Mucosa of descending colon (tissue), 3 donors: ENCODE data around the gene ATP5F1D. TPM values are rescaled to one million over a fixed set of nuclear protein-coding genes. Genes with fewer than 3 reads are reported as not detected.

Experiments used
- ATAC-seq: fragments of 200-7000 bp; cut with Tn5 transposase; one replicate; pipeline ENCODE4 v1.9.1; 2020; ENCODE audit warnings: mild to moderate bottlenecking, moderate library complexity
- DNase-seq, 3 donors: peaks; one replicate each; pipeline ENCODE4 v3.0.0-alpha.2; 2020
- H3K36me3 ChIP-seq: fragments of 200-600 bp; one replicate; pipeline ENCODE4 v1.8.0; 2021; ENCODE audit warnings: low read depth, mild to moderate bottlenecking
- H3K4me1 ChIP-seq: fragments of 200-600 bp; one replicate; pipeline ENCODE4 v1.8.0; 2021; ENCODE audit warnings: low read depth, mild to moderate bottlenecking
- H3K4me3 ChIP-seq: fragments of 200-600 bp; one replicate; pipeline ENCODE4 v1.8.0; 2021; ENCODE audit warnings: mild to moderate bottlenecking
- H3K9me3 ChIP-seq: fragments of 200-600 bp; one replicate; pipeline ENCODE4 v1.8.0; 2021; ENCODE audit warnings: mild to moderate bottlenecking
- CTCF ChIP-seq: fragments of 200-600 bp; IDR thresholded peaks from one replicate; pipeline ENCODE4 v1.8.0; 2022; ENCODE audit warnings: antibody characterized with exemption, mild to moderate bottlenecking
- intact Hi-C, 2 donors: fragments of 100-400 bp; cut with DNase I in 1 of 2; cut with micrococcal nuclease in 1 of 2; formaldehyde crosslinking; loops; one replicate each; pipeline versions ENCODE4 v1.11.0 to v1.11.1; 2022; cut with DNase I, micrococcal nuclease
- total RNA-seq, 3 donors: library from RNA; stranded (reverse); fragmentation: NEBNext Ultra II Directional in 2 of 3; extraction: Animal tissue kit (Norgen Biotek cat#: 25700) in 2 of 3; gene quantifications; one replicate each; pipeline versions ENCODE4 v1.2.1 to v1.2.4, GENCODE V29; 2021 to 2023
- donor health status: DM: no; HTN: no; CAD: no; lungs with moderate emphysema.
- donor health status: DM: no; HTN: no; CAD: no.
- donor health status: DM: no; HTN: yes; CAD: no.

Gene ATP5F1D
- total RNA-seq, 3 donors from 2014 or later = 302 to 391 (median 378) TPM

DNA sequence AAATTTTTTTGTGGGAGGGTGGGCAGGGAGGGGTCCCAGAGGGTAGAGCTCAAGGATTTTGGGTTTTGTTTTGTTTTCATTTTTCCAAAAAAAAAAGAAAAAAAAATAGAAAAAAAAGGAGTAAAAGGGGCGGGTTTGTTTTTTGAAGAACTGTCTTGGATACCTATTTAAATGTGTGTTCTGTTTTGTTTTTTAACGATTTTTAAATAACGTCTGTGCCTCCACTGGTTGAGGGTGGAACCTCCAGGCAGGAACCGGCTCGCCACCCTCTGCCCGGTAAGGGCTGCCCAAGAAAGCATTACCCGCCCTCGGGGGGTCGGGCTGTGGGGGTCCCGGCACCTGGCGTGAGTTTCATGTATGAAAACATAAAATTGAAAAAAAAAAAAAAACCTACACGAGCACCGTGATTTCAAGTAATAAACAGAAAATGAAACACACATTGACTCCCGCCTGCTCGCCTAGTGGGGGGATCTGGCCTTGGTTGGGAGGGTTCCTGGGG, 17.2 kb downstream of the ATP5F1D start:
- Histone ChIP-seq H3K9me3 (no peaks in the 10 kb centered on the region), H3K4me3 (no peak overlapping the region), H3K4me1 (peaks cover 70% of the 10 kb centered on the region), H3K36me3 (peaks cover 9% of the 10 kb centered on the region)
- no peak for TF ChIP-seq CTCF
- ATAC-seq = no peak
- intact Hi-C loops = no loop called here
- no peak for DNase-seq

- Histone ChIP-seq H3K9me3 (no peaks in the 10 kb centered on the region), H3K4me3 (no peak overlapping the region), H3K4me1 (peaks cover 64% of the 10 kb centered on the region), H3K36me3 (peaks cover 6% of the 10 kb centered on the region)
- intact Hi-C loops = no loop called here
- peak; percentile 87 to 95 (median 89) for DNase-seq
- ATAC-seq = peak; percentile 43
- TF ChIP-seq CTCF = no peak
Measured at GRCh38 chr19:1259206-1259875, 17.8 kb downstream of the ATP5F1D start.

- peak; percentile 20 for ATAC-seq
- peak; percentile 55 to 89 (median 80) for DNase-seq
- no peak for TF ChIP-seq CTCF
- intact Hi-C loops = no loop called here
- peaks cover 62% of the 10 kb centered on the region for H3K4me1 ChIP-seq
- peaks cover 5% of the 10 kb centered on the region for H3K36me3 ChIP-seq
- no peak overlapping the region for H3K4me3 ChIP-seq
- H3K9me3 ChIP-seq = no peaks in the 10 kb centered on the region
Measured at GRCh38 chr19:1259876-1260748, 18.6 kb downstream of the ATP5F1D start.

GRCh38 chr19:1260749-1261537, 19.4 kb downstream of the ATP5F1D start:
- no peak for TF ChIP-seq CTCF
- intact Hi-C loops = no loop called here
- H3K4me3 ChIP-seq = peak overlapping the region; percentile 54
- peak; percentile 72 for ATAC-seq
- DNase-seq = peak; percentile 97 to 99 (median 99)
- H3K36me3 ChIP-seq = no peaks in the 10 kb centered on the region
- H3K9me3 ChIP-seq = no peaks in the 10 kb centered on the region
- peaks cover 61% of the 10 kb centered on the region for H3K4me1 ChIP-seq

DNA sequence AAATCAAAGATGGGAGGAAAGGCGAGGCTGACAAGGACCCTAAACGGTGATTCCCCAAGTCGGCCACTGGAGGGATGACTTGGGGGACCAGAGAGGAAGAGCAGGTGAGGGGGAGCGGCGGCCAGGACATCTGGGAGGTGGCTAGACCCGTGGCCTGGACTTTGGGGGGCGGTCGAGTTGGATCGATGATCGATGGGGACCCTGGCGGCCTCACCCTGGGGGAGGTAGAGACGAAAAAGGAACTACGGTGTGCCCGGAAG, 19.9 kb downstream of the ATP5F1D start:
- Histone ChIP-seq H3K4me1 (peaks cover 66% of the 10 kb centered on the region), H3K36me3 (no peaks in the 10 kb centered on the region), H3K9me3 (no peaks in the 10 kb centered on the region), H3K4me3 (peak overlapping the region; percentile 54)
- no peak for TF ChIP-seq CTCF
- ATAC-seq = no peak
- intact Hi-C loops = no loop called here
- peak in 1 of 3 donors; percentile 70 for DNase-seq
